T-helper 1 cell (primary cell): ENCODE measurements around the gene C9.
A peak's percentile ranks its signal among the peaks of the same experiment; 100 is the strongest.
"Not testable (repeated sequence)": the region's sequence is repeated elsewhere in the genome, so short reads cannot be mapped to it uniquely, and the experiment has no call there.

Experiments
- DNase-seq, 5 donors: peaks; one replicate each; pipeline ENCODE4 v3.0.0-alpha.2; 2012 to 2020

C9 gene

GRCh38 chr5:39319395-39319794 is 44.9 kb downstream of the C9 start:
- DNase-seq, result no peak

DNA sequence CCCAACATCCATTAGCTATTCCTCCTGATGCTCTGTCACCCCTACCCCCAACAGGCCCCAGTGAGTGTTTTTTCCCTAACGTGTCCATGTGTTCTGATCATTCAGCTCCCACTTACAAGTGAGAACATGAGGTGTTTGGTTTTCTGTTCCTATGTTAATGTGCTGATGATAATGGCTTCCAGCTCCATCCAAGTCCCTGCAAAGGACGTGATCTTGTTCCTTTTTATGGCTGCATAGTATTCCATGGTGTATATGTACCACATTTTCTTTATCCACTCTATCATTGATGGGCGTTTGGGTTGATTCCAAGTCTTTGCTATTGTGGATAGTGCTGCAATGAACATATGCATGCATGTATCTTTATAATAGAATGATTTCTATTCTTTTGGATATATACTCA is 47.8 kb downstream of the C9 start:
- DNase-seq, result not testable (repeated sequence)

DNA sequence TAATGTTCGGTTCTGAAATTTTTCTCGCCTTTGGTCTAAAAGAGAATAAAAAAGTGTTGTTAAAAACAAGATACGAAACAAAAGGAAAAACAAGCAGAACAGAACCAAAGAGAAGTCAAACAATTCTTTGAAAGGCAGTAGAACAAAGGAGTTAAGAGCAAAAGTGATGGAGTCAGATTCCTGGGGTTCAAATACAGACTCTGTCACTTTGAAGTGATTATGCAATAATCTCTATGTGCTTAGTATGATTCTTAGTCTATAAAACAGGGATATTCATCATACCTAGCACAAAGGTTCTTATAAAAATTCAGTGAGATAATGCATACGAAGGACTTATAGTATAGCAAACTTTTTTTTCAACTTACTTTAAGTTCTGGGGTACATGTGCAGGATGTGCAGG is 48.3 kb downstream of the C9 start:
- no peak for DNase-seq

GRCh38 chr5:39314591-39314990 is 49.7 kb downstream of the C9 start:
- no peak for DNase-seq

- DNase-seq, result no peak
These were observed 54.8 kb downstream of the C9 start for GRCh38 chr5:39309534-39309933.

DNA sequence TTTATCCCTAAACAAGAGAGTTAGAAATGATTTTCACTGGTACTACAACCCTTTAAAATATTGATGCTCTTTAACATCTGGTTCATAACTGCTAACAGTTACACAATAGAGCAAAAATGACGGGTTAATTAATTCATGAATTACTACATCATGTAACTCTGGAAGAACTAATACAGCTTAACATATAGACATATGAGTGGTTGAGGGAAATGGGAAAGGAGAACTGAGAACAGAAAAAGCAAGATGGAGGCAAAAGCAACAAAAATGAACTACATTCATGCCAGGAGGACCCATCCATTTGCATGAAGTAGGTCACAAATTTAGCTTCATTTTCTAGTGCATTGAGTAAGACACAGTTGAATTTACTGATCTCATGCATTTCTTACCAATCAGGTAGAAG is 61.8 kb downstream of the C9 start:
- DNase-seq, result no peak

DNA sequence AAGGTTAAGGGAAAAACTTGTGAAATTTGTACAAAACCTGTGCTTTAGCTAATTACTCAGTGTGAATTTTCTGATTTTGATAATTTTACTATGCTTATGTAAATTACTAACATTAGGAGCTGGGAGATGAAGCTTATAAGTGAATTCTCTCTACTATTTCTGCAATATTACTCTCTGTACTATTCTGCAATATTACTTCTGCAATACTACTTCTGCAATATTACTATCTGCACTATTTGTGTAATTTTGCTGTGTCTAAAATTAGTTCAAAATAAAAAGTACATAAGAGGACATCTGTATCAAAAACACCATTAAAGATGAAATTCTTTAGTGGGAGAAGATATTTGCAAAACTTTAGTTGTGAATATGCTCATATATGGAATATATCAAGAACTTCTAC is 62.9 kb downstream of the C9 start:
- no peak for DNase-seq

GRCh38 chr5:39299962-39300361 is 64.3 kb downstream of the C9 start:
- no peak for DNase-seq

DNA sequence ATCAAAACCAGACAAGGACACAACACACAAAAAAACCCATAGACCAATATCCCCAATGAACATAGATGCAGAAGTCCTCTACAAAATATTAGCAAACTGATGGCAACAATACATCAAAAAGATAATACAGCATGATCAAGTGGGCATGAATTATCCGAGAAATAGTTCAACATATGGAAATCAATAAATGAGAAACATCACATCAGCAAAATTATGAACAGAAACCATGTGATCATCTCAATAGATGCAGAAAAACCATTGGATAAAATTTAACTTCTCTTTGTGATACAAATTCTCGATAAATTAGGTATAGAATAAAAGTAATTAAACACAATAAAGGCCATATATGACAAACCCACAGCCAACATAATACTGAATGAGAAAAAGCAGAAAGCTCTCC is 69.6 kb downstream of the C9 start:
- no peak for DNase-seq

DNA sequence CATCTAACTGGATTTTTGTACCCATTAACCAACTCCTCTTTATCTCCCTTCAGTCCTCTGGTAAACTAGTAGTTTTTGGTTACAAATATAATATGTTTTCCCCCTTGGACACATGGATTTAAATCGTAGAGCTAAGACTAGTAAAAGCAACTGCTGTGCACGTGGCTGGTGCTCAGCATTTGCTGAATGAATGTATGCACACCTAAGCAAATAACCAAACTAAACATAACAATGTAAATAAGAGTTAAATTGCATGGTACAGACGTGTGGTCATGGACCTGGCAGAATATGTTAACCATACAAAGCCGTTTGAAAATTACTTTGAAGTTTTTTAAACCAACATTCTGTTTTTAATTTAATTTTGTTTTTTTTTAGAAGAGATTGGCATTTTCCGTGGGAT is 79.7 kb downstream of the C9 start:
- DNase-seq, result no peak

DNA sequence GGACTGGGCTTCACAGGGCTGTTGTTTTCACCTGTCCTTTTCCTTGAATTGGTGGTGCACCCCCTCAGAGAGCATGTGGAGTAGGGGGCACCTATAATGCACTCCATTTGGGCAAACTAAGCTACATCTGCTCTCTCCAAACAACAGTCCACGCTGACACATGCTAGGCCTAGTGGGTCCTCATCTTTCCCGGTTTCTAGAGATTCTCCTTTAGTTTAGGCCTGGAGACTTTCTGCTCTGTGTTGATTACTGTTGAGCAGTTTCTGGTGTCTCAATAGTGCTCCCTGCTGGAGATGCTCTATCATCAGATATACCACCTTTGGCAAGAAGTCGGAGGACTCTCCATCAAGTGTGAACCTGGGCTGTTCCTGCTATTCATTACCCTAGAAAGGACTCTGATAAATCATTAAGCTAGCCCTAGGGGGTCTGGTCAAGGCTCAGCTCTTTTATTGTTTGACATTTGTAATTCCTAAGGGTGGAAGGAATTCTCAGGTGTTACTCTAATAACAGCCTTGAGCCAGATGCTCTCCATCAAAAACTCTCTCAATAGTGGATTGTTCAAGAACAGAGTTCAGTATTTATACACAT is 81.0 kb downstream of the C9 start:
- DNase-seq, result peak; percentile 13 to 80 (median 58)

DNA sequence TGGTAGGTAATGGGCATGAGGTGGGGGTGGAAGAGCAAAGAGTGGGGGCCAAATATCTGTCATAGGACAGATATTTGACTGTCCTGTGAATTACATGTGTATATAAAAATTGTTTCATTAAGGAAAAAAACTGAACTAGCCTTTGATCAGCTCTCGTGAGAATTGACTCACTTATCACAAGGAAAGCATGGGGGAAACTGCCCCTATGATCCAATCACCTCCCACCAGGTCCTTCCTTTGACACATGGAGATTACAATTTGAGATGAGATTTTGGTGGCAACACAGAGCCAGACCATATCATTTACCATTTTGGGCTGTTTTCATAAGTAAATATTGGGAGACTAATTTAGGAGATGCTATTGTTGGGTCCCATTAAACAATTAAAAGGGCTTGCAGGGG is 81.7 kb downstream of the C9 start:
- DNase-seq, result no peak

GRCh38 chr5:39275865-39276264 is 88.4 kb downstream of the C9 start:
- DNase-seq, result not testable (repeated sequence)

GRCh38 chr5:39274398-39275085 is 89.8 kb downstream of the C9 start:
- DNase-seq, result peak in 1 of 5 donors; percentile 46

- DNase-seq, result peak in 1 of 5 donors; percentile 46
These were observed 90.9 kb downstream of the C9 start for GRCh38 chr5:39273314-39273954.

GRCh38 chr5:39272869-39273231 is 91.4 kb downstream of the C9 start:
- not testable (repeated sequence) for DNase-seq

- DNase-seq, result no peak
These were observed 94.0 kb downstream of the C9 start for GRCh38 chr5:39270225-39270848.

DNA sequence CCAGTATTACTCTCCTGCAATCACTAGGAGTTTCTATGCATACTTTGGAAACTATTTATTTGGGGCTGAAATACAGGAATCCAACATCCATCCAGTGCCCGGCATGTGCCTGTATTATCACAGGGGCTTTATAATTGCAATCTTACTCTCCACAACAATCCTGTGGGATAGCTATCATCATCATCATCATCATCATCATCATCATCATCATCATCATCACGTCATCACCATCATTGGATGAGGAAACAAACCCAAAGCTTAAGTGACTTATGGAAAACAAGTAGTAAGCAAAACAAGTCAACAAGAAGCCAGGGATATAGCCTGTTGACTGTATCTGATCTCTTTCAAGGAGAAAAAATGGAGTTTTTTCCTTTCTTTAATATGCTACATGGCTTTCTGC is 97.1 kb downstream of the C9 start:
- DNase-seq, result no peak

DNA sequence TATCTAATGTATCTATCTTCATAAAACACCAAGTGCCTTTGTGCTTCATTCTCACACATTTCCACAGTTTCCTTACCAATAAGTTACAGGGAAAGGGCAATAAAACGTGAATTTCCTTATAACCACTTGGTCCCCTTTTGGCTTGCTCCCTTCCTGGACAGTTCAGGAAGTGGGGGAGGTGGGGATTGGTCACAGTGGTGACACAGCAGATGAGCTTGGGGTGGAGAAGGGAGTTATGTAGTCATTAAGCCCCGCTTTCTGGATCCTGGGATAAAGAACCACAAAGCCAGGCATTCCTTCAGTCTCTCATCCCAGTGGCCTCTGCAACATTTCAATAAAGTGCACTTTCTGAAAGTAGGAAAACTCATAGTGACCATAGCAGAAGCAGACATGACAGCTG is 97.9 kb downstream of the C9 start:
- no peak for DNase-seq

DNA sequence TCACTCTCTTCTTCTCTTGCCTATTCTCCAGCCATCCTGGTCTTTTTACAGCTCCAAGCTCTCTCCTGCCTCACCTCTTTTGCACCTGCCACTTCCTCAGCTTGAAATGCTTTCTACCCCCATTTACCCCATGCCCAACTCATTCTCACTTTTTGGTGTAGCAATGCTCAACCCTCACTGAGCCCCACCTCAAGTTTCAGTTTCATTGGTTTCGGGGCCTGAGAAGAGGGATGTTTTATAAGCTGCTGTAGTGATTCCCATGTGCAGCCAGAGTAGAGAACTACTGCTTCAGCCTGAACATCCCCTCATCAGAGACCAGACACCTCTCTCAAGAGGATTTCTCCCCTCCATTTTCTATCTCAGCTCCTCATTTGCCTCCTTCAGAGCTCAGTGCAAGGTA is 99.8 kb downstream of the C9 start:
- peak in 1 of 5 donors; percentile 78 for DNase-seq

DNA sequence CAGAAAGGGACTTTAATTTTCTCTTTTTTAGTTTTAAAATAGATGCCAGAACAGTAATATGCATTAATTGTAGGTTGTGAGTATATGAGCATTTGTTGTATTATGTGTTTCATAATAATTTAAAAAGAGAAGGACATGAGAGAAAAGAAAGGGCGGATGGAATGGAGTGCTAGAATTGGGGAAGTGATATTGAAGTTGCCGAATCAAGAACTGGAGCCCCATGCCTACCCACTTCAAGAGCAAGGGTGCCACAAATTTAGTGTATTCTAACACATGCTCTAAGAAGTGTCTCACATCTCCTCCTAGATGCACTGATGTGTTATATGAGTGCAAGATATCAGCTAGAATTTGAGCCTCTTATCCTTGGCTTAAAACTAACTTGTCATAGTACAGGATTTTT is 101.3 kb downstream of the C9 start:
- DNase-seq, result no peak

GRCh38 chr5:39260095-39260494 is 104.2 kb downstream of the C9 start:
- no peak for DNase-seq

DNA sequence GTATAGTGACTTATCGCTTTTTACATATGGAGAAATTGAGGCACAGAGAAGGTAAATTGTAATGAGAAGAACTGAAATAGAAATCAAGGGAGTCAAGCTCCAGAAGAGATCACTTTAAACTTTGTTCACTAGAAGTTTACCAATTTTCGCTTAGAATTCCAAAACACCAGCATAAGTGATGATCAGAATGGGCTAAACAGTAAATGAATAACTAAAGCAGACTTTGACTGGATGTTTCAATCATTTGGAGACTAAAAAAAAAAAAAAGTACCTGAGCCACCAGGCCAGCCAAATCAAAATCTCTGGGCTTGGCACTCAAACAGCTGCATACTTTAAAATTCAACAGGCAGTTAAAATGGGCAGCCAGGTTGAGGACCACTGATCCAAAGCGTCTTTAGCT is 106.7 kb downstream of the C9 start:
- no peak for DNase-seq
